Femur (tissue), 1 donor: ENCODE measurements around the gene SPATA20.

Experiments
- DNase-seq: peaks from one replicate; pipeline ENCODE4 v3.0.0-alpha.2; 2017

SPATA20 gene

DNA sequence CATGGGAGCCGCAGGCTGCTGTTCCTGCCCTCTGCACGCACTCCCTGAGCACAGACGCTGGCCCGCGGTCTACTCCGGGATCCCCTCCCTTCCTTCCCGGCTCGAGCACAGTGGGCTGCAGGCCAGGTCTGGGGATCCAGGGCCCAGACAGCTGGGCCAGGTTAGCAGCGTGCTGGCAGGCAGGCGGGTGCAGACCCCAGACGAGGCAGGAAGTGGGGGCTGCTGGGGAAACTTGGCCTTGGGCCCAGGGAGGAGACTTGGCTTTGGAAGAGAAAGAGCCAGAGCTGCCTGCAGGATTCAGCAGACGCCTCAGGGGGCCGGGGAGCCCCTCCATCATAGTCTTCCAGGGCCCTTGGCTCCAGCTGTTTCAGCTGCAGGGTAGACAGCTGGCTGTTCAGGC, 57.5 kb downstream of the SPATA20 start:
- DNase-seq: peak; percentile 96

- no peak for DNase-seq
Observed at GRCh38 chr17:50605429-50605828, 58.5 kb downstream of the SPATA20 start.
